ENCODE results near the gene ZNF700.

- TF ChIP-seq CTCF (IDR thresholded peaks at IDR 0.05) (no peak), POLR2A (IDR thresholded peaks at IDR 0.05) (no peak)
Measured at GRCh38 chr19:11979527-11979926, 54.6 kb downstream of the ZNF700 start.
